GM23338 (cell line): ENCODE measurements around the gene GATAD2A. TPM values are rescaled to one million over a fixed set of nuclear protein-coding genes. Genes with fewer than 3 reads are reported as not detected.

Experiments used
- ATAC-seq: fragments of 200-7000 bp; cut with Tn5 transposase; 3 replicates; pipeline ENCODE4 v1.9.1; 2020
- DNase-seq: peaks from one replicate; pipeline ENCODE4 v3.0.0-alpha.2; 2015; ENCODE audit warnings: low spot score
- H2AFZ ChIP-seq: fragments of 200-600 bp; sonication (generic); 2 replicates; pipeline ENCODE4 v1.8.0; 2016; ENCODE audit warnings: antibody characterized with exemption, mild to moderate bottlenecking, moderate library complexity
- H3F3A ChIP-seq: fragments of 200-600 bp; sonication (generic); replicated peaks from 2 replicates; pipeline ENCODE4 v1.8.0; 2017; ENCODE audit warnings: antibody characterized with exemption, mixed run types, low read depth
- H3K27ac ChIP-seq: fragments of 200-600 bp; sonication (generic); 2 replicates; pipeline ENCODE4 v1.6.1; 2016; ENCODE audit warnings: low read depth
- H3K27me3 ChIP-seq: fragments of 200-600 bp; sonication (generic); 2 replicates; pipeline ENCODE4 v1.8.0; 2016; ENCODE audit warnings: mild to moderate bottlenecking, mixed run types, moderate library complexity; ENCODE audit not compliant: insufficient read depth
- H3K36me3 ChIP-seq: fragments of 200-600 bp; sonication (generic); 2 replicates; pipeline ENCODE4 v1.8.0; 2016; ENCODE audit warnings: mild to moderate bottlenecking; ENCODE audit not compliant: insufficient read depth
- H3K4me1 ChIP-seq: fragments of 200-600 bp; sonication (generic); 2 replicates; pipeline ENCODE4 v1.8.0; 2016; ENCODE audit warnings: mild to moderate bottlenecking, moderate library complexity; ENCODE audit not compliant: insufficient read depth
- H3K4me2 ChIP-seq: fragments of 200-600 bp; sonication (generic); 2 replicates; pipeline ENCODE4 v1.7.1; 2017; ENCODE audit warnings: mixed run types
- H3K4me3 ChIP-seq: fragments of 200-600 bp; sonication (generic); 2 replicates; pipeline ENCODE4 v1.6.1; 2016; ENCODE audit warnings: mixed run types
- H3K79me2 ChIP-seq: fragments of 200-600 bp; sonication (generic); replicated peaks from 2 replicates; pipeline ENCODE4 v1.8.0; 2017; ENCODE audit warnings: mild to moderate bottlenecking; ENCODE audit not compliant: insufficient read depth
- H3K9me2 ChIP-seq: fragments of 200-600 bp; sonication (generic); 2 replicates; pipeline ENCODE4 v1.8.0; 2017; ENCODE audit not compliant: insufficient read depth
- H4K20me1 ChIP-seq: fragments of 200-600 bp; sonication (generic); replicated peaks from 2 replicates; pipeline ENCODE4 v1.8.0; 2017; ENCODE audit warnings: mild to moderate bottlenecking; ENCODE audit not compliant: insufficient read depth
- H3K27ac Mint-ChIP-seq: 2 replicates; pipeline ENCODE4 v1.8.0; 2020; ENCODE audit warnings: inconsistent platforms, mild to moderate bottlenecking, moderate library complexity, mixed read lengths
- H3K27me3 Mint-ChIP-seq: 3 replicates; pipeline ENCODE4 v1.8.0; 2022; ENCODE audit warnings: low read depth, mild to moderate bottlenecking, moderate library complexity, mixed read lengths, inconsistent platforms; ENCODE audit not compliant: insufficient read depth, poor library complexity
- H3K36me3 Mint-ChIP-seq: 3 replicates; pipeline ENCODE4 v1.8.0; 2021; ENCODE audit warnings: low read depth, mild to moderate bottlenecking, inconsistent platforms, moderate library complexity, mixed read lengths
- H3K4me1 Mint-ChIP-seq: 3 replicates; pipeline ENCODE4 v1.8.0; 2020; ENCODE audit warnings: mild to moderate bottlenecking, inconsistent platforms, mixed read lengths
- H3K4me3 Mint-ChIP-seq: 3 replicates; pipeline ENCODE4 v1.8.0; 2021; ENCODE audit warnings: moderate library complexity, mild to moderate bottlenecking, inconsistent platforms, mixed read lengths
- H3K9me3 Mint-ChIP-seq: 3 replicates; pipeline ENCODE4 v1.8.0; 2020; ENCODE audit warnings: moderate library complexity, mild to moderate bottlenecking, inconsistent platforms, mixed read lengths
- JUNB ChIP-seq: IDR thresholded peaks from one replicate; pipeline ENCODE4 v1.6.1; 2016; ENCODE audit warnings: antibody characterized with exemption; ENCODE audit not compliant: unreplicated experiment
- ZNF331 ChIP-seq: fragments of 250-450 bp; sonication (Bioruptor Pico); IDR thresholded peaks from 2 replicates; pipeline ENCODE4 v1.5.0; 2020; ENCODE audit warnings: low read depth, mild to moderate bottlenecking, moderate library complexity
- polyA plus RNA-seq: library from polyadenylated mRNA; unstranded; fragments of >200 nt; fragmentation: Nextera tagmentation; extraction: Ambion mirVana; gene quantifications from 2 replicates; pipeline ENCODE4 v1.2.1, GENCODE V29; 2016
- total RNA-seq: library from RNA; depleted of rRNA; stranded (reverse); fragments of >200 nt; shearing (Covaris generic); gene quantifications from 2 replicates; pipeline ENCODE4 v1.2.3, GENCODE V29; 2014
- TF ChIP-seq, protein P1 (sequence below): IDR thresholded peaks from one replicate; pipeline ENCODE4 v1.6.1; 2018; ENCODE audit warnings: antibody characterized with exemption; ENCODE audit not compliant: unreplicated experiment
- TF ChIP-seq, protein P2 (sequence below): fragments of 250-450 bp; sonication (Bioruptor Pico); IDR thresholded peaks from 2 replicates; pipeline ENCODE4 v1.5.0; 2020; ENCODE audit warnings: mild to moderate bottlenecking, moderate library complexity
- TF ChIP-seq, protein P3 (sequence below), 2 experiments: fragments of 200-600 bp in 1 of 2; sonication (generic) in 1 of 2; conservative IDR thresholded peaks; 2 replicates each; pipeline versions ENCODE4 v1.5.1 to v1.6.1; 2016 to 2017; ENCODE audit warnings: antibody characterized with exemption in 2 of 2, low read depth in 2 of 2, mild to moderate bottlenecking in 2 of 2, moderate library complexity in 1 of 2

Gene GATAD2A
- total and polyA plus RNA-seq, 2 experiments from 2014 or later: 40.0 to 151 TPM

DNA sequence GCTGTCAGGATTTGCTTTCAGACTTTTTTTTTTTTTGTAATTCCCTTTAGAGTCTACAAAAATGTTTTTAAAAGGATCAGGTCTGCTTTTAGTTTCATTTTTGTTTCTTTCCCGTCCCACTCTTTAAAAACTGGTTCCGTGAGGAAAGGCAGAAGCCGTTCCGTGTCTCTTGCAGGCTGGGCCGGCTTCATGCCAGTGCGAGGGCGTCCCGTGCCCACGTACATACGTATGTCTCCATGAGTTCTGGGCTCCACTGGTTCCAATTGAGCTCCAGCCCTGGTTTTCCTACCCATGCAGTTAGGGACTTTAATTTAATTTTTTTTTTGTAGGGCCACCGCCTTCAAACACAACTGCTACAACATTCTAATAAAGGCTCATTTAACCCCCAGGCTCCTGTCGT lies 101.1 kb downstream of the GATAD2A start:
- Histone ChIP-seq H3K27me3 (no peaks in the 10 kb centered on the region), H3K36me3 (peaks cover 12% of the 10 kb centered on the region; the same call in 1 of the 2 replicates), H3K4me3 (no peak overlapping the region), H2AFZ (no peak overlapping the region), H3K9me2 (no peaks in the 10 kb centered on the region), H3K27ac (no peak overlapping the region), H3F3A (peaks cover 28% of the 10 kb centered on the region), H3K4me1 (no peaks in the 10 kb centered on the region), H3K79me2 (no peaks in the 10 kb centered on the region), H3K4me2 (no peak overlapping the region), H4K20me1 (peaks cover 11% of the 10 kb centered on the region)
- H3K27ac Mint-ChIP-seq: no peak overlapping the region
- H3K36me3 Mint-ChIP-seq: peaks cover 50% of the 10 kb centered on the region
- no peak overlapping the region for H3K4me3 Mint-ChIP-seq
- no peak for DNase-seq
- H3K4me1 Mint-ChIP-seq: peaks cover 13% of the 10 kb centered on the region
- no peaks in the 10 kb centered on the region for H3K9me3 Mint-ChIP-seq
- peaks cover 22% of the 10 kb centered on the region for H3K27me3 Mint-ChIP-seq
- no peak for ATAC-seq
- TF ChIP-seq, protein P1, sequence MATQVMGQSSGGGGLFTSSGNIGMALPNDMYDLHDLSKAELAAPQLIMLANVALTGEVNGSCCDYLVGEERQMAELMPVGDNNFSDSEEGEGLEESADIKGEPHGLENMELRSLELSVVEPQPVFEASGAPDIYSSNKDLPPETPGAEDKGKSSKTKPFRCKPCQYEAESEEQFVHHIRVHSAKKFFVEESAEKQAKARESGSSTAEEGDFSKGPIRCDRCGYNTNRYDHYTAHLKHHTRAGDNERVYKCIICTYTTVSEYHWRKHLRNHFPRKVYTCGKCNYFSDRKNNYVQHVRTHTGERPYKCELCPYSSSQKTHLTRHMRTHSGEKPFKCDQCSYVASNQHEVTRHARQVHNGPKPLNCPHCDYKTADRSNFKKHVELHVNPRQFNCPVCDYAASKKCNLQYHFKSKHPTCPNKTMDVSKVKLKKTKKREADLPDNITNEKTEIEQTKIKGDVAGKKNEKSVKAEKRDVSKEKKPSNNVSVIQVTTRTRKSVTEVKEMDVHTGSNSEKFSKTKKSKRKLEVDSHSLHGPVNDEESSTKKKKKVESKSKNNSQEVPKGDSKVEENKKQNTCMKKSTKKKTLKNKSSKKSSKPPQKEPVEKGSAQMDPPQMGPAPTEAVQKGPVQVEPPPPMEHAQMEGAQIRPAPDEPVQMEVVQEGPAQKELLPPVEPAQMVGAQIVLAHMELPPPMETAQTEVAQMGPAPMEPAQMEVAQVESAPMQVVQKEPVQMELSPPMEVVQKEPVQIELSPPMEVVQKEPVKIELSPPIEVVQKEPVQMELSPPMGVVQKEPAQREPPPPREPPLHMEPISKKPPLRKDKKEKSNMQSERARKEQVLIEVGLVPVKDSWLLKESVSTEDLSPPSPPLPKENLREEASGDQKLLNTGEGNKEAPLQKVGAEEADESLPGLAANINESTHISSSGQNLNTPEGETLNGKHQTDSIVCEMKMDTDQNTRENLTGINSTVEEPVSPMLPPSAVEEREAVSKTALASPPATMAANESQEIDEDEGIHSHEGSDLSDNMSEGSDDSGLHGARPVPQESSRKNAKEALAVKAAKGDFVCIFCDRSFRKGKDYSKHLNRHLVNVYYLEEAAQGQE: no peak
- TF ChIP-seq JUNB: no peak

DNA sequence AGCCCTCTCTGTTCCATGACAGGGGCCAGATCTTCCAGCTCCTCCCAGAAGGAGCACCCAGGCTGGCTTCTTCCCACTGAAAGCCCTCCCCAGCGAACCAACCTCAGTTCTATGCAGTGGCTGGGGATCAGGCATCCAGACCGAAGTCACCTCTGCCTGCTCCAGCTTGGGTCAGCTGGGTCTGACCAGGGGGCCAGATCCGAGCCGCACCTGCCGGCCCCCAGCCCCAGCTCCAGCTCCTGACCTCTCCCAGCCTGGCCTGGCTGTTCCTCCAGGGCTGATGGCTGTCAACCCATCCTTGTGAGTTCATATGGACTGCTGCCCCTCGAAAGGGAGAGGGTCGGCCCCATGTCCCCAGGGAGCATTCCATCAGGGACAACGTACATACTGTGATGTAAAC lies 101.9 kb downstream of the GATAD2A start:
- H3K4me1 Mint-ChIP-seq: peaks cover 15% of the 10 kb centered on the region
- Histone ChIP-seq H4K20me1 (peaks cover 11% of the 10 kb centered on the region), H3K27me3 (no peaks in the 10 kb centered on the region), H2AFZ (no peak overlapping the region), H3F3A (peaks cover 28% of the 10 kb centered on the region), H3K36me3 (peaks cover 12% of the 10 kb centered on the region; the same call in 1 of the 2 replicates), H3K4me2 (no peak overlapping the region), H3K4me3 (no peak overlapping the region), H3K4me1 (no peaks in the 10 kb centered on the region), H3K9me2 (no peaks in the 10 kb centered on the region), H3K79me2 (no peaks in the 10 kb centered on the region), H3K27ac (no peak overlapping the region)
- DNase-seq (no peak), ATAC-seq (no peak)
- no peaks in the 10 kb centered on the region for H3K9me3 Mint-ChIP-seq
- peaks cover 24% of the 10 kb centered on the region for H3K27me3 Mint-ChIP-seq
- H3K27ac Mint-ChIP-seq: no peak overlapping the region
- TF ChIP-seq ZNF331 (CRISPR knock-in tag) (no peak), JUNB (no peak)
- TF ChIP-seq, protein P2, sequence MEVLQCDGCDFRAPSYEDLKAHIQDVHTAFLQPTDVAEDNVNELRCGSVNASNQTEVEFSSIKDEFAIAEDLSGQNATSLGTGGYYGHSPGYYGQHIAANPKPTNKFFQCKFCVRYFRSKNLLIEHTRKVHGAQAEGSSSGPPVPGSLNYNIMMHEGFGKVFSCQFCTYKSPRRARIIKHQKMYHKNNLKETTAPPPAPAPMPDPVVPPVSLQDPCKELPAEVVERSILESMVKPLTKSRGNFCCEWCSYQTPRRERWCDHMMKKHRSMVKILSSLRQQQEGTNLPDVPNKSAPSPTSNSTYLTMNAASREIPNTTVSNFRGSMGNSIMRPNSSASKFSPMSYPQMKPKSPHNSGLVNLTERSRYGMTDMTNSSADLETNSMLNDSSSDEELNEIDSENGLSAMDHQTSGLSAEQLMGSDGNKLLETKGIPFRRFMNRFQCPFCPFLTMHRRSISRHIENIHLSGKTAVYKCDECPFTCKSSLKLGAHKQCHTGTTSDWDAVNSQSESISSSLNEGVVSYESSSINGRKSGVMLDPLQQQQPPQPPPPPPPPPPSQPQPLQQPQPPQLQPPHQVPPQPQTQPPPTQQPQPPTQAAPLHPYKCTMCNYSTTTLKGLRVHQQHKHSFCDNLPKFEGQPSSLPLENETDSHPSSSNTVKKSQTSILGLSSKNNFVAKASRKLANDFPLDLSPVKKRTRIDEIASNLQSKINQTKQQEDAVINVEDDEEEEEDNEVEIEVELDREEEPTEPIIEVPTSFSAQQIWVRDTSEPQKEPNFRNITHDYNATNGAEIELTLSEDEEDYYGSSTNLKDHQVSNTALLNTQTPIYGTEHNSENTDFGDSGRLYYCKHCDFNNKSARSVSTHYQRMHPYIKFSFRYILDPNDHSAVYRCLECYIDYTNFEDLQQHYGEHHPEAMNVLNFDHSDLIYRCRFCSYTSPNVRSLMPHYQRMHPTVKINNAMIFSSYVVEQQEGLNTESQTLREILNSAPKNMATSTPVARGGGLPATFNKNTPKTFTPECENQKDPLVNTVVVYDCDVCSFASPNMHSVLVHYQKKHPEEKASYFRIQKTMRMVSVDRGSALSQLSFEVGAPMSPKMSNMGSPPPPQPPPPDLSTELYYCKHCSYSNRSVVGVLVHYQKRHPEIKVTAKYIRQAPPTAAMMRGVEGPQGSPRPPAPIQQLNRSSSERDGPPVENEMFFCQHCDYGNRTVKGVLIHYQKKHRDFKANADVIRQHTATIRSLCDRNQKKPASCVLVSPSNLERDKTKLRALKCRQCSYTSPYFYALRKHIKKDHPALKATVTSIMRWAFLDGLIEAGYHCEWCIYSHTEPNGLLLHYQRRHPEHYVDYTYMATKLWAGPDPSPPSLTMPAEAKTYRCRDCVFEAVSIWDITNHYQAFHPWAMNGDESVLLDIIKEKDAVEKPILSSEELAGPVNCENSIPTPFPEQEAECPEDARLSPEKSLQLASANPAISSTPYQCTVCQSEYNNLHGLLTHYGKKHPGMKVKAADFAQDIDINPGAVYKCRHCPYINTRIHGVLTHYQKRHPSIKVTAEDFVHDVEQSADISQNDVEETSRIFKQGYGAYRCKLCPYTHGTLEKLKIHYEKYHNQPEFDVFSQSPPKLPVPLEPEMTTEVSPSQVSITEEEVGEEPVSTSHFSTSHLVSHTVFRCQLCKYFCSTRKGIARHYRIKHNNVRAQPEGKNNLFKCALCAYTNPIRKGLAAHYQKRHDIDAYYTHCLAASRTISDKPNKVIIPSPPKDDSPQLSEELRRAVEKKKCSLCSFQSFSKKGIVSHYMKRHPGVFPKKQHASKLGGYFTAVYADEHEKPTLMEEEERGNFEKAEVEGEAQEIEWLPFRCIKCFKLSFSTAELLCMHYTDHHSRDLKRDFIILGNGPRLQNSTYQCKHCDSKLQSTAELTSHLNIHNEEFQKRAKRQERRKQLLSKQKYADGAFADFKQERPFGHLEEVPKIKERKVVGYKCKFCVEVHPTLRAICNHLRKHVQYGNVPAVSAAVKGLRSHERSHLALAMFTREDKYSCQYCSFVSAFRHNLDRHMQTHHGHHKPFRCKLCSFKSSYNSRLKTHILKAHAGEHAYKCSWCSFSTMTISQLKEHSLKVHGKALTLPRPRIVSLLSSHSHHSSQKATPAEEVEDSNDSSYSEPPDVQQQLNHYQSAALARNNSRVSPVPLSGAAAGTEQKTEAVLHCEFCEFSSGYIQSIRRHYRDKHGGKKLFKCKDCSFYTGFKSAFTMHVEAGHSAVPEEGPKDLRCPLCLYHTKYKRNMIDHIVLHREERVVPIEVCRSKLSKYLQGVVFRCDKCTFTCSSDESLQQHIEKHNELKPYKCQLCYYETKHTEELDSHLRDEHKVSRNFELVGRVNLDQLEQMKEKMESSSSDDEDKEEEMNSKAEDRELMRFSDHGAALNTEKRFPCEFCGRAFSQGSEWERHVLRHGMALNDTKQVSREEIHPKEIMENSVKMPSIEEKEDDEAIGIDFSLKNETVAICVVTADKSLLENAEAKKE (CRISPR knock-in tag): no peak
- TF ChIP-seq, protein P1: no peak
- TF ChIP-seq, protein P3, sequence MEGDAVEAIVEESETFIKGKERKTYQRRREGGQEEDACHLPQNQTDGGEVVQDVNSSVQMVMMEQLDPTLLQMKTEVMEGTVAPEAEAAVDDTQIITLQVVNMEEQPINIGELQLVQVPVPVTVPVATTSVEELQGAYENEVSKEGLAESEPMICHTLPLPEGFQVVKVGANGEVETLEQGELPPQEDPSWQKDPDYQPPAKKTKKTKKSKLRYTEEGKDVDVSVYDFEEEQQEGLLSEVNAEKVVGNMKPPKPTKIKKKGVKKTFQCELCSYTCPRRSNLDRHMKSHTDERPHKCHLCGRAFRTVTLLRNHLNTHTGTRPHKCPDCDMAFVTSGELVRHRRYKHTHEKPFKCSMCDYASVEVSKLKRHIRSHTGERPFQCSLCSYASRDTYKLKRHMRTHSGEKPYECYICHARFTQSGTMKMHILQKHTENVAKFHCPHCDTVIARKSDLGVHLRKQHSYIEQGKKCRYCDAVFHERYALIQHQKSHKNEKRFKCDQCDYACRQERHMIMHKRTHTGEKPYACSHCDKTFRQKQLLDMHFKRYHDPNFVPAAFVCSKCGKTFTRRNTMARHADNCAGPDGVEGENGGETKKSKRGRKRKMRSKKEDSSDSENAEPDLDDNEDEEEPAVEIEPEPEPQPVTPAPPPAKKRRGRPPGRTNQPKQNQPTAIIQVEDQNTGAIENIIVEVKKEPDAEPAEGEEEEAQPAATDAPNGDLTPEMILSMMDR (conservative IDR thresholded peaks at IDR 0.05; ENCODE audit: low read depth in 2 of 2): no peak
- no peak overlapping the region for H3K4me3 Mint-ChIP-seq
- peaks cover 43% of the 10 kb centered on the region for H3K36me3 Mint-ChIP-seq
